RWPE2 (cell line): ENCODE data around the gene NUMBL.

Experiments used
- ATAC-seq: fragments of 200-7000 bp; cut with Tn5 transposase; 3 replicates; pipeline ENCODE4 v1.9.1; 2021; ENCODE audit warnings: low read depth
- DNase-seq: peaks from one replicate; pipeline ENCODE4 v3.0.0-alpha.2; 2020; ENCODE audit warnings: low spot score
- H3K27ac ChIP-seq: fragments of 450-650 bp; 2 replicates; pipeline ENCODE4 v1.5.1; 2017; ENCODE audit warnings: mild to moderate bottlenecking; ENCODE audit not compliant: poor library complexity, severe bottlenecking
- H3K27me3 ChIP-seq: fragments of 250-450 bp; sonication (Bioruptor Pico); 2 replicates; pipeline ENCODE4 v1.5.1; 2021; ENCODE audit warnings: mild to moderate bottlenecking, moderate library complexity; ENCODE audit not compliant: insufficient read depth, poor library complexity, severe bottlenecking
- H3K36me3 ChIP-seq: fragments of 250-450 bp; sonication (Bioruptor Pico); 2 replicates; pipeline ENCODE4 v1.5.1; 2020; ENCODE audit warnings: low read depth, mild to moderate bottlenecking, moderate library complexity
- H3K4me1 ChIP-seq: fragments of 250-450 bp; sonication (Bioruptor Pico); 2 replicates; pipeline ENCODE4 v1.5.1; 2021; ENCODE audit warnings: mild to moderate bottlenecking, moderate library complexity; ENCODE audit not compliant: insufficient read depth, poor library complexity, severe bottlenecking
- H3K4me3 ChIP-seq: fragments of 250-450 bp; sonication (Bioruptor Pico); 2 replicates; pipeline ENCODE4 v1.5.1; 2021; ENCODE audit warnings: mild to moderate bottlenecking, moderate library complexity; ENCODE audit not compliant: severe bottlenecking
- H3K9me3 ChIP-seq: fragments of 250-450 bp; sonication (Bioruptor Pico); 2 replicates; pipeline ENCODE4 v1.5.1; 2021; ENCODE audit warnings: mild to moderate bottlenecking, moderate library complexity; ENCODE audit not compliant: severe bottlenecking
- TF ChIP-seq, protein P1 (sequence below): fragments of 450-650 bp; IDR thresholded peaks from one replicate; pipeline ENCODE4 v1.5.1; 2017; ENCODE audit warnings: mild to moderate bottlenecking, moderate library complexity; ENCODE audit not compliant: poor library complexity, severe bottlenecking

NUMBL gene

DNA sequence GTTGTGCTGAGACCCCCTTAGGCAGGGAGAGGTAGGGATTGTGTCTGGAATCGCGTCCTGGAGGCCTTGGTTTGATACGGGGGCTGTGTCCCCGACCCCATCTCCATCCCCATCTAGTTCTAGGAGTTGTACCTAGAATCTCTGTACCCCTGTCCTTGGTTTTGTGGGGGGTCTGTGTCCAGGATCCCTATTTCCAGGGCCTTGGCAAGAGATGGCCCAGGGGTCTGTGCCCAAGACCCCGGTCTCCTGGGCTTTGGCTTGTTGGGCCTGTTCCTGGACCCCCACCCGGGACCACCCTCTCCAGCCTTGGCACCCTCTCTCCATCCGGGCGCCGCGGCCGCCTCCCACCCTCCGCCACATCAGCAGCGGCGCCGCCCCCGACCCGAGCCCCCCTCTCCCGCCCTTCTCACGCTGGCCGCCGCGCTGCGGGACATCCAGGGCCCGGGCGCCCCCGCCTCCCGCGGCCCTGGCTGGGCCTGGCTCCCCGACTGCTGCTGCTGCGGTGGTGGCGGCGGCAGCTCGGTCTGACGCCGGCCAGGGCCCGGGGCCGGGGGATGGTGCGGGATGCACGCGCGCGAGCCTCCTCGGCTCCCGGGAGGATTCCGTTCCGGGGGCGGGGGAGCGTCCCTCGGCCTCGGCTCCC is at the start of gene NUMBL:
TSS of gene NUMBL (minus strand) at position 602 of the 643 bp plus-strand sequence. CDS start at position 434, 168 bp downstream.
- TF ChIP-seq, protein P1, sequence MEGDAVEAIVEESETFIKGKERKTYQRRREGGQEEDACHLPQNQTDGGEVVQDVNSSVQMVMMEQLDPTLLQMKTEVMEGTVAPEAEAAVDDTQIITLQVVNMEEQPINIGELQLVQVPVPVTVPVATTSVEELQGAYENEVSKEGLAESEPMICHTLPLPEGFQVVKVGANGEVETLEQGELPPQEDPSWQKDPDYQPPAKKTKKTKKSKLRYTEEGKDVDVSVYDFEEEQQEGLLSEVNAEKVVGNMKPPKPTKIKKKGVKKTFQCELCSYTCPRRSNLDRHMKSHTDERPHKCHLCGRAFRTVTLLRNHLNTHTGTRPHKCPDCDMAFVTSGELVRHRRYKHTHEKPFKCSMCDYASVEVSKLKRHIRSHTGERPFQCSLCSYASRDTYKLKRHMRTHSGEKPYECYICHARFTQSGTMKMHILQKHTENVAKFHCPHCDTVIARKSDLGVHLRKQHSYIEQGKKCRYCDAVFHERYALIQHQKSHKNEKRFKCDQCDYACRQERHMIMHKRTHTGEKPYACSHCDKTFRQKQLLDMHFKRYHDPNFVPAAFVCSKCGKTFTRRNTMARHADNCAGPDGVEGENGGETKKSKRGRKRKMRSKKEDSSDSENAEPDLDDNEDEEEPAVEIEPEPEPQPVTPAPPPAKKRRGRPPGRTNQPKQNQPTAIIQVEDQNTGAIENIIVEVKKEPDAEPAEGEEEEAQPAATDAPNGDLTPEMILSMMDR, result no peak
- no peak for DNase-seq
- peaks cover 20% of the 10 kb centered on the region for H3K36me3 ChIP-seq
- no peaks in the 10 kb centered on the region for H3K27me3 ChIP-seq
- no peaks in the 10 kb centered on the region for H3K4me1 ChIP-seq
- H3K27ac ChIP-seq, result peak within 1 kb of the TSS; percentile 68
- H3K9me3 ChIP-seq, result no peaks in the 10 kb centered on the region
- H3K4me3 ChIP-seq, result peak within 1 kb of the TSS; percentile 49
- peak; percentile 52 for ATAC-seq

DNA sequence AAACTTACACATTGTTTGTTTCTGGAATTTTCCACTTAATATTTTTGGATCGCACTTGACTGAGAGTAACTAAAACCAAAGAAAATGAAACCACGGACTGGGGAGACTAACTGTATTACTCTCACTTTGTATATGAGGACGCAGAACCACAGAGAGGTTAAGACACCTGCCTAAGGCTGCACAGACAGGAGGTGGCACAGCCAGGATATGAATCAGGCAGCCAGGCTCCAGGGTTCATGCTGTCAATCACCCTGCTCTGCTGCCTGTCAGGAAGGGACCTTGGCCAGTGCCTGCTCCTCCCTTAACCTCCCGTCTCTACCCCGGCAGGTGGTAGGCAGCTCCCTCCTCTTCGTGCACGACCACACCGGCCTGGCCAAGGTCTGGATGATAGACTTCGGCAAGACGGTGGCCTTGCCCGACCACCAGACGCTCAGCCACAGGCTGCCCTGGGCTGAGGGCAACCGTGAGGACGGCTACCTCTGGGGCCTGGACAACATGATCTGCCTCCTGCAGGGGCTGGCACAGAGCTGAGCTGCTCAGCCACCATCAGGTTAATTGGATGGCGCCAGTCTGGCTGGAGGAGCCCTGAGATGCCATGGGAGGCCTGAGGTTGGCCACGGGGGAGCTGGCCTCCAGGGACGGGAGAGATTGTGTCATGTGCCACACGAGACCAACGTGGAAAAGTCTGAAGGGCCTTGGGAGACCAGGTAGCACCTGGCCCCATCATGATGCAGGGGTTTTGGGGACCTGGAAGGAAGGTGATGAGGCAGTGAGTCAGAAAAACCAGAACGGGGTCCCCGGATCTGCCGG is 48.8 kb upstream of the NUMBL start:
- DNase-seq (no peak), ATAC-seq (no peak)
- Histone ChIP-seq H3K36me3 (peaks cover 52% of the 10 kb centered on the region), H3K4me1 (no peaks in the 10 kb centered on the region), H3K27me3 (no peaks in the 10 kb centered on the region), H3K9me3 (no peaks in the 10 kb centered on the region), H3K4me3 (no peak overlapping the region), H3K27ac (no peak overlapping the region)
- TF ChIP-seq, protein P1, result no peak

DNA sequence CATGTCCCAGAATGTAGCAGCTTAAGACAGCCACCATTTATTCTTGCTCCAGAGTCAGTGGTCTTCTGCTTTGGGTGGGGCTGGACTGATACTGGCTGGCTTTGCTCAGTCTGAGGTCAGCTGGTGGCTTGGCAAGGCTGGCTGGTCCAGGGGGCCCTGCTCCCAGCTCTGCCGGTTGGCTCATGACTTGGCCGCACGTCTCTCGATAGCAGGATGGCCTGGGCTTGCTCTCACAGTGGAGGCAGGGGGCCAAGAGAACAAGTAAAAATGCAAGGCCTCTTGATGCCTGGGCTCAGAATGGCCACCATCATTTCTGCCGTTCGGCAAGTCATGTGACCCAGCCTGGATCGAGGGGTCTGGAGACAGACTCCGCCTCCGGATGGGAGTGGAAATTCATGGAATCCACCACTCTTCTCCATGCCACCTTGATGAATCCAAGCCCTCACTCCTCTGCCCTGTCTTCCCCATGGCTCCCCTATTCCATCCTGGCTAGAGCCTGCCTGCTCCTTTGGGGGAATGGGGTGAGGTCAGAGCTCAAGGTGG is 46.7 kb upstream of the NUMBL start:
- H3K36me3 ChIP-seq, result peaks cover 72% of the 10 kb centered on the region
- H3K4me1 ChIP-seq, result no peaks in the 10 kb centered on the region
- no peaks in the 10 kb centered on the region for H3K27me3 ChIP-seq
- ATAC-seq, result no peak
- H3K27ac ChIP-seq, result no peak overlapping the region
- TF ChIP-seq, protein P1, result no peak
- no peak overlapping the region for H3K4me3 ChIP-seq
- no peak for DNase-seq
- no peaks in the 10 kb centered on the region for H3K9me3 ChIP-seq

DNA sequence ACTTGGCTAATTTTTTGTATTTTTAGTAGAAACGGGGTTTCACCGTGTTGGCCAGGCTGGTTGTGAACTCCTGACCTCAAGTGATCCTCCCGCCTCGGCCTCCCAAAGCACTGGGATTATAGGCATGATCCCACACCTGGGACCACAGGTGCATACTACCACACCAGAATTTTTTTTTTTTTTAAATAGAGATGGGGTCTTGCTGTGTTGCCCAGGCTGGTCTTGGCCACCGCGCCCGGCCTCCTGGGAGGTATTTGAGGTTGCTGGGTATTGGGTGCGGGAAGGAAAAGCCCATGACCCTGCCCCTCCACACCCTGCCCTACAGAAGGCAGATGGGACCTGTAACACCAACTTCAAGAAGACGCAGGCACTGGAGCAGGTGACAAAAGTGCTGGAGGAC is 46.2 kb upstream of the NUMBL start:
- H3K9me3 ChIP-seq, result no peaks in the 10 kb centered on the region
- peaks cover 76% of the 10 kb centered on the region for H3K36me3 ChIP-seq
- H3K4me1 ChIP-seq, result no peaks in the 10 kb centered on the region
- H3K4me3 ChIP-seq, result no peak overlapping the region
- ATAC-seq (no peak), DNase-seq (no peak)
- TF ChIP-seq, protein P1, result no peak
- H3K27me3 ChIP-seq, result no peaks in the 10 kb centered on the region
- no peak overlapping the region for H3K27ac ChIP-seq
